ENCODE data around the gene PLXNB2.

PLXNB2 gene

DNA sequence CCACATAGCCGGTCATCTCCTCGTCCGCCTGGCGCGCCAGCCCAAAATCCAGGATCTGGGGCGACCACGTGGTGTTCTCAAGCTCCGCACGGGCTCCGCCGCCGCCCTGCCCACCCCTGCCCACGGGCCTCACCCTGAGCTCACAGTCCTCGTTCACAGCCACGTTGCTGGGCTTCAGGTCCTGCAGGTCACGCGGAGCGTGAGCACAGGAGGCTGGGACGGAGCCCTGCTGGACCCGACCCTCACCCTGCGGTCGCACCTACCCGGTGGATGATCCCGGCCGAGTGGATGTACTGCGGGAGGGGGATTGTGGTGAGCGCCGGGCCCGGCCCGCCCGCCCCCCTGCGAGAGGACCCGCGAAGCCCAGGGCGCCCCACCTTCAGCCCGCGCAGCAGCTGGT, 40.5 kb downstream of the PLXNB2 start:
- no peak for DNase-seq (ENCODE audit: low spot score)

DNA sequence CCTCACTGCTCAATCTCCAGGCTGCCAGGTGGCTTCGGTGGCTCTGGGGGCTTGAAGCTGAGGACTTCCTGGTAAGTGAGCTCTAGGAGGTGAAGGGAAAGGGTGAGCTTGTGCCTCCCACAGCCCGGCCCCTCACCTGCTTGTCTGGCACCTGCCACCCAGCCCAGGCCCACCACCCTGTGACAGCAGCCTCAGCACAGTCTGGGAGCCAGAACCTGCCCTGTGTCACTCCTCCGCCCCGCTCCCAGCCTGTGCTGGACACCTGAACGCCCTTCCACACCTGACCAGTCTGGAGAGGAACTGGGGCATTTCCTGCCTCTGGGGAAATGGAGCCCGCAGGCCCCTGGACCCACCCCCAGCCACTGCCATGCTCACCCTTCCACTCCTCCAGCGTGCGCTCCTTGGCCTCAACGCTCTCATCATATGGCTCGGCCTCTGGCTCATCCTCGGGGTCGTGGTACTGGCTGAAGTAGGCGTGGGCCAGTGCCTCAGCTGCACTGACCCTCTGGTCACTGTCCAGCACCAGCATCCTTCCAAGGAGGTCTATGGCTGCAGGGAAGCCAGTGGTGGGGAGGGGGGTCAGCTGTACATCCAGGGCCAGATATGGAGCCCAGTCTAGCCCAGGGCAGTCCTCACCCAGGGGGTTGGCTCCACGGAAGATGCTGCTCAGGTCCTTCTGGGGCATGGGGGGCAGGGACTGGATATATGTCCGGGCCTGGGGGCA, 42.3 kb downstream of the PLXNB2 start:
- no peak for DNase-seq (ENCODE audit: low spot score)

DNA sequence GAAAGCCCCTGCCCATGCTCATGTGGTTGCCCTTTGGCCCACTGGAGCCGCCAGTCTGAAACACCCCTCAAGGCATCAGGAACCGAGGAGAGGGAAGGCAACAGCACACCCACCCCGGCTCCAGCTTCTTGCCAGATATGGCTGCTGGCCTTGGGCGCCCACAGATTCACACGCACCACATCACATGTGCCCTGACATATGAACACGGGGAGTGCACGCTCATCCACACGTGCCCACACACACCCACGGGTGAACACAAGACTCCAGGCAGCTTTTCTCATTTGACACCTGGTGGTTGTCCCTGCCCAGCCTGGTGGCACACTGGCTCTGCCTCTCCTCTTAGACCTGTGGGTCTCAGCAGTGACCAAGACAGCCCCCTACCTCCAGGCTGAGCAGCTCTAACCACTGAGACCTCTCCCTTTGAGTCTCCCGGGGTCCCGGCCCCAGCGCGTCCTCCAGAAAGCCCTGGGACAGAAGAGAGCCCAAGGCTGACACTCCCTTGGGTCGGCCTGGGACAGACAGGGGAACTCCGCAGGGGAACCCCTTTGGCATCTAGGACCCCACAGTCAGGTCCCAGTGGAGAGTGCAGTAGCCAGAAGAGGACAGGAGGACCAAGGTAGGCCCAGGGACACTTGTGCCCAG, 43.2 kb downstream of the PLXNB2 start:
- no peak for DNase-seq (ENCODE audit: low spot score)

DNA sequence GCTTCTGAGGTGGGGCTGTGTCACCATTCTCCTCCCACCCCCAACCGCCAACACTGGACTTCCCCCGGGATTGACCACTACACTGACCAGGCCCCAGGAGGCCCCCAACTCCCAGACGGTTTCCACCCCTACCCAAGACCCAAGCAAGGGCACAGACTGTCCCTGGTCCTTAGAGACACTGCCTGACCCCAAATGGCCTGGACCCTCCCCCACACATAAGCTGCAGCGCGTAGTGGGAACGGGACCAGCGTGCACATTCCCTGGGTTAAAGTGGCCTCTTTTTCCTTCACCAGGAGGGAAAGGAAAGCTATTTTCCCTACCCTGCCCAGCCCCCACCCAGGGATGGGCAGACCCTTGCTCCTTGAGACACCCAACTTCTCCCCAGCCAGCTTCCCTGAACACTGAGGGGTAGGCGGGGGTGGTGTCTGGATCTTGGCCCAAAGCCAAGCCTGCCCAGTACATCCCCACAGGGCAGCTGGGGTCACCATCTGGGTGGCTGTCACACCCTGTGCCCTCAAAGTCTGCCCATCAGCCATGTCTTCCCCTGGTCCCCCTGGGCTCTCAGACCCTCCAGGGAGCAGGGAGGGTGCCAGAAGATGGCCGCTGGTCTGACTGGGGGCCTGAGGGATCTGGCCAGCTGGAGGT, 44.4 kb downstream of the PLXNB2 start:
- DNase-seq (ENCODE audit: low spot score): no peak

DNA sequence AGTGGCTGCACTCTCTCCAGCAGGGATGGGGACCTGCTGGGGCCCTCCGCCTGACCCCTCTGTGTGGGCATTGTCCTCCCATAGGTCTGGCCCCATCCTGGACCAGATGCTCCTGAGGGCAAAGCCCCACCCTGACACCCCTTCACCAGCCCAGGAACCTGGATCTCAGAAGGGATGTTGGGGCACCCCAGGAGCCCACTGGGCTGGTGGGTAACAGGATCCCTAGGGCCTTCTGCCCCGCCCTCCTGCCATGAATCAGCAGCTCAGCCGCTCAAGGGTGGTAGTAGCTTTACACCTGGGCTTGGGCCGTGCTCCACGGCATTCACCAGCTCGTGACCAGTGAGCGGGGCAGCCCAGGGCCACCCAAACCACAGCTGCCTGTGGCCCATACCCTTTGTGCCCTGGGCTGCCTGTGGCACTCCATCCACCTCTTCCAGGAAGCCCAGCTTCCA, 45.0 kb downstream of the PLXNB2 start:
- no peak for DNase-seq (ENCODE audit: low spot score)

DNA sequence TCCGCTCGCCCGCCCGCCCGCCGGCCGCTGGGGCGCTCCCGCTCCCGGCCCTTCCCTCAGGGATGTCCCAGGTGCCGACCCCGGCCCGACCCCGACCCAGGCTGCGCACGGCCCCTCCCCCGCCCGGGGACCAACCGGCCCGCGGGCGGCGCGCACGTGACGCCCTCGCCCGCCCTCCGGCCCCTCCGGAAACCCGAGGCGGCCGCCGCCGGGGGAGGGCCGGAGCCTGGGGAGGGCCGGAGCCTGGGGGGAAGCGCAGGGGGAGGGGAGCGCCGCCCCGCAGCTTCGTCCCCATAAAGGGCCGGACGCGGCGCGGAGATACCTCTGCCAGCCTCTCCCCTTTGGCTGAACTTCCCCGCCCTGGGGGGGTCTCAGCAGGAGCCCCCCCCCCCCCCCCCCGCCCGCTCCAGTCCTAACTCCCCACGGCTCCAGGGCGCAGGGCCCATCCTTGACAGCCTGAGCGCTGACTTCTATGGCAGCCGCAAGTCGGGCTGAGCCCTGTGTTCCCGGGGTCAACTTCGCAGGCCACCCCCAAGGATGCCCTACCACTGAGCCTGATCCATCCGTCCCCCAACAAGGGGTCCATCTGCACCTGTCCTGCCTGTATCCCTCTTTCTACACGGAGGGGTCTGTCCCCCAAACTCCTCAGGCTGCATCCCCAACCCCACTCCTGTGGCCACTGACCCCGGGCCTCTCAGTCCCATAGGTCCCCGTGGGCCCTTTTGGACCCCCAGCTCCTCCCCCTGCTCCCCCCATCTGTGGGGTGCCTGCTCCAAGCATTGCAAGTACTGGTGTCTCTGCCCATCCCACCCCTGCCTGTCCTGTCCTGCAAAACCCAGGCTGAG, 45.6 kb downstream of the PLXNB2 start, which contains the start of gene MAPK12:
Gene MAPK12, minus strand, starts transcription at position 69 of the 845 bp plus-strand sequence. CDS start 174 bp downstream, outside the sequence.
- DNase-seq (ENCODE audit: low spot score): no peak

DNA sequence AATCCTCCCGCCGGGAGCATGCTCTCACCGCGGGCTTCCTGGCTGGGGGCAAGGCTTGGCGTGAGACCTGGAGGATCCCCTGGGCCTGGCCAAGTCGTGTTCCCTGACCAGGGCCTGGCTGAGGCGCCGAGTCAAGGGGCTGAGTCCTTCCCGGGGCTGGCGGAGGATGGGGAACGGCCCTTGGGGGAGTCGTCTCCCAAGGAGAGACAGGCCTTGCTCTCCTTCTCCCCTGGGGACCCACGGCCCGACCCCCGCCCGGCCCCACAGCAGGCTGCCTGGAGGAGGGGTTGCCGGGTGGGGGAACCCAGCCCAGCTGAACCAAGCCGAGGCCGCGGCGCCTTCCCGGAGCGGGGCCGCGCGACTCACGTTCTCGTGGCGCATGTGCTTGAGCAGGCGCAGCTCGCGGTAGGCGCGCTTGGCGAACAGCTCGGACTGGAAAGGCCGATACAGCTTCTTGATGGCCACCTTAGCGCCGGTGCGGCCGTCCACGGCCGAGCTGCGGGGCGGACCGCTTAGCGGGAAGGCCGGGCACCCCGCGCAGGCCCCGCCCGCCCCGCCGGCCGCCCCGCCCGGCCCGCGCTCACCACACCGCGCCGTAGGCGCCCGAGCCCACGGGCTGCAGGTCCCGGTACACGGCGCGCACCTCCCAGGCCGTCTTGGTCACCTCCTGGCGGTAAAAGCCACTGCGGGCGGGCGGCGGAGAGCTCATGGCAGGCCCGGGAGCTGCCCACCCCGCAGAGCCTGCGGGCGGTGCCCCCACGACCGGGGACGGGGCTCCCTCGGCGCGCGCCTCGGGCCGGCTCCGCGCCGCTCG, 46.4 kb downstream of the PLXNB2 start:
- DNase-seq (ENCODE audit: low spot score): no peak

DNA sequence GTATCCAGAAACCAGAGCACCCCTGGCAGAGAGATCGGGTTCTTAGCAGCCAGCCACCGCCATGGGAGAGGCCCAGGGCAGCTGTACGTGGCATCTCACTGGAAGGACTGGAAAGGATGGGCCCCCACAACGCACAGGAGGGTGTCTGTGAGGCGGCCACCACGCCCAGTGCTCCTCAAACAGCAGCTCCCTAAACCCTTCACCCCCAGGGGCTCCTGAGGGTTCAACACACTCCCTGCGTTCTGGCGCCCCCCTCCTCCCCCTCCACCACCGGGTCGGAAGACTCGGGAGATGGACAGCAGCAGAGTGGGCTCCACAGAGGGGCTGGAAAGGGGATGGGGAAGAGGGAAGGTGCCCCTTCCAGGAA, 47.0 kb downstream of the PLXNB2 start:
- DNase-seq (ENCODE audit: low spot score): no peak

DNA sequence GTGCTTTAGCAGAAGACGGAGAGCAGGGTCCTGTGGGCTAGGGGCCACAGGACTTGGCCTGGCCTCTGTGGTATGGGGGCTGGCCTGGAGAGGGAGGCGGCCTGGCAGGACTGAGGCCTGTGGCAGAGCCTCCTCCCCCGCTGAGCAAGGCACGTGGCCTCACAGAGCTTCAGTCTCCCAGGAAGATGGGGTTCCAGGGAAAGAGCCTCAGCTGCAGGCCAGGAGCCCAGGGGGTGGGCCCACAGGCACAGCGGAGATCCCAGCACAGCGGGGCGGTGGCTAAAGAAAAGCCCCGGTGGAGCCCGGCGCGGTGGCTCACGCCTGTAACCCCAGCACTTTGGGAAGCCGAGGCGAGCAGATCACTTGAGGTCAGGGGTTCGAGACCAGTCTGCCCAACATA, 48.1 kb downstream of the PLXNB2 start:
- DNase-seq (ENCODE audit: low spot score): no peak

DNA sequence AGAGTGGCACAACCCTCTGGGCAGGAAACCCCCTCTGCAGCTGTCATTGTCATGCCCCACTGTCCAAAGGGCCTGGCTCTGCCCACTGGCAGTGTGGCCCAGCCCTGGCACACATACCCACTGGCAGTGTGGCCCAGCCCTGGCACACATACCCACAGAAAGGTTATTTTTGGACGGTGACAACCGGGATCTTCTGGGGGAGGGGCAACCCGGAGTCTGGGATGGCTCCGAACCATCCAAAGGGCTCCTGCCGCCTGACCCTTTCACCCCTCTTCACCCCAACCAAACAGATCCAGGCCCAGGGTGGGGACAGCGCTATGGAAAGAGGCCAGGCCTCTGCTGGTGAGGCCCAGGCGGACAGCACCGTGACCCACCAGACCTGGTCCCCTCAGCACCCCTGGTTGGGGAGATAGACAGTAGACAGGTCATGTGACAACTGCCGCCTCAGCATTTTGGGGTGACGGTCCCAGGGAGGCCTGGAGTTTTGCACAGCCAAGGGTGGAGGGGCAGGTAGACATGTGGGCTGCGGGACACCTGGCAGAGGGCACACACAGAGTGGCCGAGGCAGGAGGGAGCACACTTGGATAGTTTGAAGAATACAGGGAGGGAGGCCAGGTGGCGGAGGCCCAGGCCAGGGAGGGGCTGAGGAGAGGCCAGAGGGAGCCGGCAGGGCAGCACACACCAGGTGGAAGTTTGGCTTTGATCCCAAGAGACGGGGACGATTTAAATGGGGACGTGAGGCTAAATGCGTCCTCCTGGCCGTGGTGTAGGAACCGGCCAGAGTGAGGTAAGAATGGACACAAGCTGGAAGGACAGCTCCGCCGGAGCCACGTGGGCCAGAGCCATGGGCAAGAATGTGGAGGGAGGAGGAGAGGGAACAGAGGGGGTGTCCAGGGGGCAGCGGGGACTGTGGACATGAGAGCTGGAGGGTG, 48.8 kb downstream of the PLXNB2 start:
- no peak for DNase-seq (ENCODE audit: low spot score)

DNA sequence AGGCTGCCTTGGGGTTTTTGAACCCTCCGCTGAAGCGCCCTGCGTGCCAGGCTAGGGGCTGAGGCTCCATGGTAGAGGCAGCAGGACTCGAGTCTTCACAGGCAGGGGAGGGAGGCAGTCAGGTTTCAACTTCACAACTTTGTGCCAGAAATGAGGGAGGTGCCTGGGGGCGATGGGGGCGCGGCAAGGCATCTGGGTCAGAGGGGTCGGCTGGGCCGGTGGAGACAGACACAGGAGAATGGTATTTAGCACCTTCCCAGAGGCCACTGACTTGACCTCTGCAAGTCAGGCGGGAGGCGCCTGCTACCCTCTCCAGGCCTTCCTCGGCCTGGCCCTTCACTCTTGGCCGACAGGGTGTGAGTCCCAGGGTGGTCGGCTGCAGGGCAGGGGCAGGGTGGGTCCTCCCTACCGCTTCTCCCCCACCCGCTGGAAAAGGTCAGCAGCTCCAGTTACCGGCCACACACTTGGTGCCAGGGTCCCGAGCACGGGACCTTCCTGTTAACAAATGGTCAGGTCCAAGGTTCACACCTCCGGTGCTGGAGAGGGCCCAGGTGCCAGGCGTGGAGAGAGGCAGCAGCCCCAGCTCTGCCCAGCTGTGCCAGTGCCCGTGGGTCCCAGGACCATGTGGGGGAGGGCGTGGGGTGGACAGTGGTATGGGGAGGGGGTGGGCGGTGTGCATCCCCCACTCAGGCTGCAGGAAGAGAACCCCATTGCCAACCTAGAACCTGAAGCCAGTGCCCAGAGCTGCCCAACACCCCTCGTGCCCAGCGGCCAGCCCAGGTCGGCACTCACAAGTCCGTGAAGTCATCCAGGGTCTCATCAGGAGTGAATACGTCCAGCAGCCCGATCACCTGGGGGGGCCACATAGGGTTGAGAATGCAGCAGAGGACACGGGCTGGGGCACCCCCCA, 49.7 kb downstream of the PLXNB2 start:
- DNase-seq (ENCODE audit: low spot score): no peak

DNA sequence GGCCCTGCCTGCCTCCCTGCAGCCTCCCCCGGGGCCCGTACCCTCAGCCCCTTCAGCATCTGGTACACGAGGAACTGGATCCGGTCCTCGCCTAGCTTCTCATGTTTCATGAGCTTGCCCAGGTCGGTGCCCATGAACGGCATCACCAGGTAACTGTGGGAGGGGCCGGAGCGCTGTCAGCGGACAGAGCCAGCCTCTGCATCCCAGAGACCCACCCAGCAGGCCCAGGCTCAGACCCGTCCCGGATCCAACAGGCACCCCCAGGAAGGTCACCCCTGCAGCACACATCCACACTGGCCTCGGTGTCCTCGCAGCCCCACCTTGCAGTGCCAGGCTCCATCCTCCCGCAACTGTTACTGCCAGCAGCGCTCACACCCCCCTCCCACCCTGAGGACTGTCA, 50.4 kb downstream of the PLXNB2 start:
- DNase-seq (ENCODE audit: low spot score): no peak

DNA sequence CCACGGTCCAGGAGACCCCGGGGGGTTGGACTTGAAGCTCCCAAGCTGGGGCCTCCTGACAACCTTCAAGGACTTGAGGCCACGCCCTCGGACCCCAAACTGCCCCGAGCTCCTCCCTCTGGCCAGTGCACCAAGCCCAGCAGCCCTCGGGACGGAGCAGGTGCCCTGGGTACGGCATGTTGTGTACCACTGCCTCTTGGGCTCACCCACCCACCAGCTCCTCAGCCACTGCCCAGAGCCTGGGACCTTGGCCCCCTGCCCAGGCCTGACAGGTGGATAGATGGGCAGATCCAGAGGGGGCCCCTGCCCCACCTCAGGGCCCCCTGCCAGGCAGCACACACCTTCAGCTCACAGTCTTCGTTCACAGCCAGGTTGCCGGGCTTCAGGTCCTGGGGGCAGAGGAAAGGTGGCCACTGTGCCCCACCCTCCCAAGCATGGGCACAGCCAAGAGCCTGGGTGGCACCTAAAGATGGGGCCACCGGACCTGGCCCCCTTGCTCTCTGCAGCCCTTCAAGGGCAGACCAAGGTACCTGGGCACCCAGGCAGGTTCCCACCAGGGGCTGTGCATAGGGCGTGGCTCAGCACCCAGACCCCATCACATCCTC, 51.1 kb downstream of the PLXNB2 start:
- DNase-seq (ENCODE audit: low spot score): no peak

DNA sequence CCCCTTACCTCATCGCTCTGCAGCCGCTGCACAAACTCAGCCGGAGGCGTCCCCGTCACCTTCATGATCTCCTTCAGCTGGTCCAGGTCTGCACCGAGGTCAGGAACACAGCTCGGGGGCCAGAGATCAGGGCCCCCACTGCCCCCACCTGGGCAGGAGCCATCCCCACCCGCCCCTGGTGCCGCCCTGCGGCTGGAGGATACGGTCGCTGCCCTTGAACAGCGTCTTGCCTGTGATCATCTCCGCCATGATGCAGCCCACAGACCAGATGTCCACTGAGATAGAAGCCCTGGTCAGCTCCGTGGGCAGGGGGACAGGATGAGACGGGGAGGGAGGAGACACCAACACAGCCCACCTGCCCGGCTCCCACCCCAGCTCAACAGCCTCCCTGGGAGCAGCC, 51.8 kb downstream of the PLXNB2 start:
- no peak for DNase-seq (ENCODE audit: low spot score)

DNA sequence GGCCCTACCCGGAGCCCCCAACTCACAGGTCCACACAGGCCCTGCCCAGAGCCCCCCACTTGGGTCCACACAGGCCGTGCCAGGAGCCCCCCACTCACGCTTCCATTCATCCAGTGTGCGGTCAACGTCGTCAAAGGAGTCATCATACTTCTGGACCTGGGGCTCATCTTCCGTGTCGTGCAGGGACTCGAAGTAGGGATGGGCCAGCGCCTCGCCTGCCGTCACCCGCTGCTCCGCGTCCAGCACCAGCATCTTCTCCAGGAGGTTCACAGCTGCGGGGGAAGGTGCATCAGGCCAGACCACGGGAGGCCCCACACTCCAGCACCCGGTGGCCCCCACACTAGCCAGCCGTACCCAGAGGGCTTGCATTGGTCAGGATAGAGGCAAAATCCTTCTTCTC, 52.3 kb downstream of the PLXNB2 start:
- DNase-seq (ENCODE audit: low spot score): no peak

DNA sequence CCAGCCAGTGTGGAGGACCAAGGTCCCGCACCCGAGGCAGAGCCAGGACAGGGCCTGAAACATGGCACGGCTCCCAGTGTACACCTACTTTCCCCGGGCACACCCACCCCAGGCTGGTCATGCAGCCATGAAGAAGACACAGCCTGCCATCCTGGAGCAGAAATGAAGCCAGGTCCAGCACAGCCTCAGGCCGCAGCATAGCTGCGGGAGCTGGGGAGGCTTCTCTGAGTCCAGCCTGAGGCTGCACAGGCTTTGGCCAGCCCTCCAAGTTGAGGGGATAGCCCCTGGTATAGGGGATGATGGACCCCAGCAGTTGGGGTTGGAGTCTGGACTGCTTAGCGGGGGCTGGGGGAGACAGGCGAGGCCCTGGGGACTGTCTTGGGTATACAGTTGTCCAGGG, 53.5 kb downstream of the PLXNB2 start:
- no peak for DNase-seq (ENCODE audit: low spot score)

DNA sequence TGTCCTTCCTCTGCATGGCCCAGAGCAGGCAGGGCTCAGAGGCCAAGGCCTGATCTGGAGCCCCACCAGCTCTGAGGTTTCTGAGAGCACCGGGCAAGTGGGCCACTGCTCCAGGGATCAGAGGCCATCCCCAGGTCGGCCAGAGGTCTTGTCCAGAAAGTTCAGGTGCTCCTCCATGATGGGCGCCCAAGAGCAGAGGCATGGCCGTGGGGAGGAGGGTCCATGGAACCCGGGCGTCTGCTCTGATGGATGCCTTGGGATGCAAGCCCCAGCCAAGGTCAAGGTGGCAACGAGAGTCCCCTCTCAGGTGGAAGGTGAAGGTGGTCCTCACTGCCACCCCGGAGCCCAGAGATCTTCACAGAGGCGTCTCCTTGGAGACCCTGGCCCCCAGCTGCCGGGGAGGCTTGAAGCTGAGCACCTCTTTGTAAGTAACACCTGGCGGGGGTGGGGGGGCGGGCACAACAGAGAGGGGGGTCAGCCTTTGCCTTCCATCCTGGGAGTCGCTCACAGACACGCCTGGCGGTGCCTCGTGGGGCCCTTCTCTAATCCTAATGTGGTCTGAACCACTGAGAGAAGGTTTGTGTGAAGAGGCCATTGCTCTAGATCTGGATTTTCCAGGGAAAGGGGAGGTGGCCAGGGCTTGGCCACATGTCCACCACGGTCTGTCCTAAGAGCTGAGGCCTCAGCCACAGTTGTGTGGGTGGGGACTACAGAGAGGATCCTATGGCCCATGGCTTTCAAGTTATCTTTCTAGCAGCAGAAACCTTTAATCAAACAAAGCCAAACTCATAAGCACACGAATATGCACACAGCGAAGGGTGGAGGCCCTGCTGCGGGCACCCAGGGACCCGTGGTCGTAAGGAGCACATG, 54.2 kb downstream of the PLXNB2 start:
- DNase-seq (ENCODE audit: low spot score): no peak
